Activated CD4-positive, alpha-beta T cell treated with anti-CD3 and anti-CD28 coated beads, Interleukin-10, Interleukin-2, amounts not matched to agents 100 ng/mL and 50 ng/mL, durations not matched to agents 16 hours and 8 hours (primary cell): ENCODE results near the gene ENTPD8.
"Not testable (repeated sequence)": the region's sequence is repeated elsewhere in the genome, so short reads cannot be mapped to it uniquely, and the experiment has no call there.

Experiments
- DNase-seq: peaks from one replicate; pipeline ENCODE4 v3.0.0-alpha.2; 2020

Gene ENTPD8

GRCh38 chr9:137392232-137393007 is 48.7 kb downstream of the ENTPD8 start:
- no peak for DNase-seq

GRCh38 chr9:137391411-137391754 is 49.8 kb downstream of the ENTPD8 start:
- no peak for DNase-seq

GRCh38 chr9:137390553-137391410 is 50.4 kb downstream of the ENTPD8 start:
- DNase-seq, result no peak

GRCh38 chr9:137389428-137389746 is 51.8 kb downstream of the ENTPD8 start:
- DNase-seq, result no peak

GRCh38 chr9:137388589-137389427 is 52.3 kb downstream of the ENTPD8 start:
- DNase-seq, result no peak

- DNase-seq, result no peak
Observed at GRCh38 chr9:137387891-137388560, 53.1 kb downstream of the ENTPD8 start.

GRCh38 chr9:137387114-137387890 is 53.9 kb downstream of the ENTPD8 start:
- peak; percentile 43 for DNase-seq

- DNase-seq, result not testable (repeated sequence)
Observed at GRCh38 chr9:137386507-137387113, 54.5 kb downstream of the ENTPD8 start.

- no peak for DNase-seq
Observed at GRCh38 chr9:137385061-137385655, 56.0 kb downstream of the ENTPD8 start.
